GM12865 (cell line): ENCODE measurements around the gene TRPC4AP.

Experiments used
- DNase-seq: peaks from one replicate; pipeline ENCODE4 v3.0.0; 2010; ENCODE audit warnings: low read depth
- H3K4me3 ChIP-seq: 2 replicates; pipeline ENCODE4 v1.5.1; 2011; ENCODE audit warnings: mild to moderate bottlenecking, low read depth, low read length, control low read depth
- CTCF ChIP-seq: IDR thresholded peaks from 2 replicates; pipeline ENCODE4 v1.5.1; 2011; ENCODE audit warnings: low read length, control low read depth, low read depth, inconsistent platforms; ENCODE audit not compliant: insufficient read depth; ENCODE audit errors: missing control alignments

The TRPC4AP gene

GRCh38 chr20:35131934-35132333 lies 39.3 kb upstream of the TRPC4AP start:
- no peak for DNase-seq
- H3K4me3 ChIP-seq, result no peak overlapping the region
- TF ChIP-seq CTCF, result no peak

GRCh38 chr20:35129647-35130069 lies 37.1 kb upstream of the TRPC4AP start:
- DNase-seq, result no peak
- TF ChIP-seq CTCF, result no peak

GRCh38 chr20:35125753-35126152 lies 33.1 kb upstream of the TRPC4AP start:
- TF ChIP-seq CTCF, result no peak
- DNase-seq, result no peak
- no peak overlapping the region for H3K4me3 ChIP-seq

More at GRCh38 chr20:35129647-35130069, 37.1 kb upstream of the TRPC4AP start:
- no peak overlapping the region for H3K4me3 ChIP-seq

- TF ChIP-seq CTCF, result no peak
- no peak for DNase-seq
- H3K4me3 ChIP-seq, result no peak overlapping the region
These were observed 30.3 kb upstream of the TRPC4AP start for GRCh38 chr20:35122756-35123405.

- no peak overlapping the region for H3K4me3 ChIP-seq
- no peak for TF ChIP-seq CTCF
- no peak for DNase-seq
These were observed 28.6 kb upstream of the TRPC4AP start for GRCh38 chr20:35121186-35121585.

GRCh38 chr20:35120012-35120701 lies 27.6 kb upstream of the TRPC4AP start:
- no peak for TF ChIP-seq CTCF
- H3K4me3 ChIP-seq, result no peak overlapping the region
- DNase-seq, result no peak
